Measurements from ENCODE around the gene BCOR.

BCOR gene

GRCh38 chrX:40061005-40061404, 36.8 kb downstream of the BCOR start:
- no peak for DNase-seq

- no peak for DNase-seq
Observed at GRCh38 chrX:40060356-40060845, 37.4 kb downstream of the BCOR start.

- DNase-seq: no peak
Observed at GRCh38 chrX:40058719-40059118, 39.0 kb downstream of the BCOR start.

GRCh38 chrX:40057405-40057804, 40.4 kb downstream of the BCOR start:
- no peak for DNase-seq

GRCh38 chrX:40056420-40056819, 41.3 kb downstream of the BCOR start:
- no peak for DNase-seq

- DNase-seq: no peak
Observed at GRCh38 chrX:40055495-40055894, 42.3 kb downstream of the BCOR start.

- DNase-seq: no peak
Observed at GRCh38 chrX:40054793-40055192, 43.0 kb downstream of the BCOR start.

GRCh38 chrX:40050532-40050931, 47.2 kb downstream of the BCOR start:
- DNase-seq: no peak

GRCh38 chrX:40049084-40049641, 48.6 kb downstream of the BCOR start:
- DNase-seq: no peak

GRCh38 chrX:40047485-40047884, 50.3 kb downstream of the BCOR start:
- DNase-seq: no peak

- DNase-seq: no peak
Observed at GRCh38 chrX:40043895-40044294, 53.9 kb downstream of the BCOR start.

- DNase-seq: no peak
Observed at GRCh38 chrX:40041915-40042314, 55.8 kb downstream of the BCOR start.

- DNase-seq: peak; percentile 3
Observed at GRCh38 chrX:40040686-40041461, 56.9 kb downstream of the BCOR start.

GRCh38 chrX:40039887-40040286, 57.9 kb downstream of the BCOR start:
- DNase-seq: no peak

- DNase-seq: no peak
Observed at GRCh38 chrX:40037367-40037766, 60.4 kb downstream of the BCOR start.

- DNase-seq: no peak
Observed at GRCh38 chrX:40035726-40036125, 62.0 kb downstream of the BCOR start.

GRCh38 chrX:40031911-40032310, 65.8 kb downstream of the BCOR start:
- DNase-seq: no peak

GRCh38 chrX:40030205-40030604, 67.6 kb downstream of the BCOR start:
- DNase-seq: no peak

- no peak for DNase-seq
Observed at GRCh38 chrX:40022421-40022820, 75.3 kb downstream of the BCOR start.

- no peak for DNase-seq
Observed at GRCh38 chrX:40021647-40022046, 76.1 kb downstream of the BCOR start.

- DNase-seq: no peak
Observed at GRCh38 chrX:40019541-40019940, 78.2 kb downstream of the BCOR start.

- DNase-seq: no peak
Observed at GRCh38 chrX:40018041-40018440, 79.7 kb downstream of the BCOR start.

GRCh38 chrX:40016749-40017148, 81.0 kb downstream of the BCOR start:
- no peak for DNase-seq

GRCh38 chrX:40015693-40016092, 82.1 kb downstream of the BCOR start:
- no peak for DNase-seq
